ENCODE results near the gene ZBTB16. TPM values are rescaled to one million over a fixed set of nuclear protein-coding genes. Genes with fewer than 3 reads are reported as not detected.

Gene ZBTB16
- total and polyA plus RNA-seq, 2 donors (not counting 3 experiments of a cell fraction or from before 2014, with no cell fraction given): 9.8 to 20.3 TPM

- H3K4me2 ChIP-seq (ENCODE audit: insufficient read depth, low read length): no peak overlapping the region
- no peak overlapping the region for H3K27ac ChIP-seq (ENCODE audit: insufficient read depth, low read depth, low read length)
- H3K27me3 ChIP-seq (ENCODE audit: control insufficient read depth in 2 of 2, insufficient read depth in 2 of 2, low read length in 2 of 2): peaks cover 0 to 2% of the 10 kb centered on the region in 2 experiments
- TF ChIP-seq JUN (IDR thresholded peaks at IDR 0.05; ENCODE audit: borderline replicate concordance, insufficient read depth, insufficient read length, low read depth): no peak
- no peak for TF ChIP-seq FOS (IDR thresholded peaks at IDR 0.05; ENCODE audit: borderline replicate concordance, insufficient read depth, low read length)
- TF ChIP-seq, protein P1, sequence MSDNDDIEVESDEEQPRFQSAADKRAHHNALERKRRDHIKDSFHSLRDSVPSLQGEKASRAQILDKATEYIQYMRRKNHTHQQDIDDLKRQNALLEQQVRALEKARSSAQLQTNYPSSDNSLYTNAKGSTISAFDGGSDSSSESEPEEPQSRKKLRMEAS (IDR thresholded peaks at IDR 0.05; ENCODE audit: insufficient read depth, insufficient read length): no peak
- TF ChIP-seq, protein P2, sequence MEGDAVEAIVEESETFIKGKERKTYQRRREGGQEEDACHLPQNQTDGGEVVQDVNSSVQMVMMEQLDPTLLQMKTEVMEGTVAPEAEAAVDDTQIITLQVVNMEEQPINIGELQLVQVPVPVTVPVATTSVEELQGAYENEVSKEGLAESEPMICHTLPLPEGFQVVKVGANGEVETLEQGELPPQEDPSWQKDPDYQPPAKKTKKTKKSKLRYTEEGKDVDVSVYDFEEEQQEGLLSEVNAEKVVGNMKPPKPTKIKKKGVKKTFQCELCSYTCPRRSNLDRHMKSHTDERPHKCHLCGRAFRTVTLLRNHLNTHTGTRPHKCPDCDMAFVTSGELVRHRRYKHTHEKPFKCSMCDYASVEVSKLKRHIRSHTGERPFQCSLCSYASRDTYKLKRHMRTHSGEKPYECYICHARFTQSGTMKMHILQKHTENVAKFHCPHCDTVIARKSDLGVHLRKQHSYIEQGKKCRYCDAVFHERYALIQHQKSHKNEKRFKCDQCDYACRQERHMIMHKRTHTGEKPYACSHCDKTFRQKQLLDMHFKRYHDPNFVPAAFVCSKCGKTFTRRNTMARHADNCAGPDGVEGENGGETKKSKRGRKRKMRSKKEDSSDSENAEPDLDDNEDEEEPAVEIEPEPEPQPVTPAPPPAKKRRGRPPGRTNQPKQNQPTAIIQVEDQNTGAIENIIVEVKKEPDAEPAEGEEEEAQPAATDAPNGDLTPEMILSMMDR (IDR thresholded peaks at IDR 0.05; ENCODE audit: extremely low read depth in 1 of 2, insufficient read depth in 1 of 2, low read depth in 1 of 2, low read length in 2 of 2): no peak
- no peak for TF ChIP-seq POLR2A (IDR thresholded peaks at IDR 0.05; ENCODE audit: low read depth, low read length)
- no peak for TF ChIP-seq EZH2 (IDR thresholded peaks at IDR 0.05; ENCODE audit: borderline replicate concordance, low read depth, low read length, severe bottlenecking)
- no peak for TF ChIP-seq MYC (IDR thresholded peaks at IDR 0.05; ENCODE audit: low read depth, low read length)
- no peak for TF ChIP-seq GATA2 (IDR thresholded peaks at IDR 0.05; ENCODE audit: insufficient read depth, insufficient read length, low read depth, low read length)
- no peak for TF ChIP-seq POLR2AphosphoS5 (IDR thresholded peaks at IDR 0.05; ENCODE audit: insufficient read depth, low read depth, low read length)
- CTCF ChIA-PET: interaction anchor here (0.7 to 1.1 kb wide), 2 partner anchors 12 to 13 kb away, joined by 3 to 4 read pairs; no protein-coding TSS in a partner anchor
- H3K9me1 ChIP-seq (replicated peaks; ENCODE audit: control insufficient read depth, extremely low read depth, insufficient read depth, low read length): no peaks in the 10 kb centered on the region
- H3K9ac ChIP-seq (replicated peaks; ENCODE audit: extremely low read depth, insufficient read depth, low read length): no peak overlapping the region
- H3K4me3 ChIP-seq (replicated peaks in 1 of 3; ENCODE audit: insufficient read depth in 1 of 3, low read depth in 1 of 3, low read length in 3 of 3): no peak overlapping the region
- BruUV-seq (replicated peaks): no TSS peak
- intact Hi-C loops (cut with micrococcal nuclease): no loop called here
- H3K4me1 ChIP-seq (ENCODE audit: control insufficient read depth, extremely low read depth, insufficient read depth, low read length): no peaks in the 10 kb centered on the region
- no peaks in the 10 kb centered on the region for H3K9me3 ChIP-seq (replicated peaks; ENCODE audit: control insufficient read depth, insufficient read depth, low read length)
- DNase-seq (ENCODE audit: low read depth, low spot score): no peak
- no peaks in the 10 kb centered on the region for H3K36me3 ChIP-seq (ENCODE audit: control insufficient read depth in 2 of 2, extremely low read depth in 1 of 2, insufficient read depth in 2 of 2, low read length in 2 of 2)
- no peaks in the 10 kb centered on the region for H4K20me1 ChIP-seq (replicated peaks; ENCODE audit: control insufficient read depth, extremely low read depth, insufficient read depth, low read length)
- no peaks in the 10 kb centered on the region for H3K79me2 ChIP-seq (ENCODE audit: control insufficient read depth, insufficient read depth, low read length)
- POLR2A ChIA-PET: no interaction called here
- dilution Hi-C loops (cut with MboI; ENCODE audit: extremely low pct_ligation_motif_present, low sequenced_read_pairs): no loop called here
- FAIRE-seq: no peak
- H2AFZ ChIP-seq (ENCODE audit: low read depth, low read length): no peak overlapping the region
Measured at GRCh38 chr11:114233755-114234154, 174.2 kb downstream of the ZBTB16 start.

Data from endothelial cell of umbilical vein (primary cell).